ENCODE data around the gene MMP24. TPM values are rescaled to one million over a fixed set of nuclear protein-coding genes. Genes with fewer than 3 reads are reported as not detected.

The MMP24 gene
- total and polyA plus RNA-seq, 2 experiments from 2014 or later = 2.0 to 27.3 TPM

DNA sequence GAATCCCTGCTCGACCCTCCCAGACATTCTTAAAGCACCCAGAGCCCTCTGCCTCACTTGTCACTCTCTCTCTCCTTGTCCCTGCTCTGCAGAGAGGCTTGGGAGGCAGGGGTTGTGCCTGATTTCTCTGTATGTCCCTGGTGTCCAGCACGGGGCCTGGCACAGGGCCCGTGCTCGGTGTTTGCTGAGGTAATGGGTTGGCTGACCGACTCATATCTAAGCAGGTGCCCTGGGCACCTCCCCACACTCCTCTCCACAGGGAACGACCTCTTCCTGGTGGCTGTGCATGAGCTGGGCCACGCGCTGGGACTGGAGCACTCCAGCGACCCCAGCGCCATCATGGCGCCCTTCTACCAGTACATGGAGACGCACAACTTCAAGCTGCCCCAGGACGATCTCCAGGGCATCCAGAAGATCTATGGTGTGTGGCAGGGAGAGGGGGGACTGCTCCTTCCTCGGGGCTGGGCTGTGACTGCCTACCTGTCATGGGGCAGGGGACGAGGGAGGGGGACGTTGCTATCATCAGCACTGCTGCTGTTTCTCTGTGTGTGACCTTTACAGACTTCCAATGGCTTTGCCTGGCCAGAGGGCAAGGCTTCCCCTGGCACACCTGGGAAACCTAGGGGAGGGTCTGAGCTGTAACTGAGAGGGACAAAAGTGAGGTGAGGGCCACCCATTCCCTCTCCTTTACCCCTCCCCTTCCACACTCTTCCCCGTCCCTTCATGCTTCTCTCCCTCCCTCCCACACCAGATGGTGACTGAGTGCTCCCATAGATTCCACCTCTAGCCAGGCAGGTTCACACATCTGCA lies 37.2 kb downstream of the MMP24 start:
- peak overlapping the region; percentile 54 for H3K4me2 ChIP-seq
- peak overlapping the region; percentile 23; the same call in 1 of the 2 replicates for H3K4me3 ChIP-seq
- H3K27ac Mint-ChIP-seq = peak overlapping the region; percentile 98
- peaks cover 24% of the 10 kb centered on the region for H3F3A ChIP-seq (replicated peaks; ENCODE audit: low read depth)
- H4K20me1 ChIP-seq (replicated peaks; ENCODE audit: insufficient read depth) = no peaks in the 10 kb centered on the region
- peak overlapping the region; percentile 99 for H3K27ac ChIP-seq (ENCODE audit: low read depth)
- H3K79me2 ChIP-seq (replicated peaks; ENCODE audit: insufficient read depth) = no peaks in the 10 kb centered on the region
- TF ChIP-seq, protein P1, sequence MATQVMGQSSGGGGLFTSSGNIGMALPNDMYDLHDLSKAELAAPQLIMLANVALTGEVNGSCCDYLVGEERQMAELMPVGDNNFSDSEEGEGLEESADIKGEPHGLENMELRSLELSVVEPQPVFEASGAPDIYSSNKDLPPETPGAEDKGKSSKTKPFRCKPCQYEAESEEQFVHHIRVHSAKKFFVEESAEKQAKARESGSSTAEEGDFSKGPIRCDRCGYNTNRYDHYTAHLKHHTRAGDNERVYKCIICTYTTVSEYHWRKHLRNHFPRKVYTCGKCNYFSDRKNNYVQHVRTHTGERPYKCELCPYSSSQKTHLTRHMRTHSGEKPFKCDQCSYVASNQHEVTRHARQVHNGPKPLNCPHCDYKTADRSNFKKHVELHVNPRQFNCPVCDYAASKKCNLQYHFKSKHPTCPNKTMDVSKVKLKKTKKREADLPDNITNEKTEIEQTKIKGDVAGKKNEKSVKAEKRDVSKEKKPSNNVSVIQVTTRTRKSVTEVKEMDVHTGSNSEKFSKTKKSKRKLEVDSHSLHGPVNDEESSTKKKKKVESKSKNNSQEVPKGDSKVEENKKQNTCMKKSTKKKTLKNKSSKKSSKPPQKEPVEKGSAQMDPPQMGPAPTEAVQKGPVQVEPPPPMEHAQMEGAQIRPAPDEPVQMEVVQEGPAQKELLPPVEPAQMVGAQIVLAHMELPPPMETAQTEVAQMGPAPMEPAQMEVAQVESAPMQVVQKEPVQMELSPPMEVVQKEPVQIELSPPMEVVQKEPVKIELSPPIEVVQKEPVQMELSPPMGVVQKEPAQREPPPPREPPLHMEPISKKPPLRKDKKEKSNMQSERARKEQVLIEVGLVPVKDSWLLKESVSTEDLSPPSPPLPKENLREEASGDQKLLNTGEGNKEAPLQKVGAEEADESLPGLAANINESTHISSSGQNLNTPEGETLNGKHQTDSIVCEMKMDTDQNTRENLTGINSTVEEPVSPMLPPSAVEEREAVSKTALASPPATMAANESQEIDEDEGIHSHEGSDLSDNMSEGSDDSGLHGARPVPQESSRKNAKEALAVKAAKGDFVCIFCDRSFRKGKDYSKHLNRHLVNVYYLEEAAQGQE (IDR thresholded peaks at IDR 0.05; ENCODE audit: unreplicated experiment) = no peak
- TF ChIP-seq NANOG (IDR thresholded peaks at IDR 0.05; ENCODE audit: borderline replicate concordance) = no peak
- no peak for TF ChIP-seq JUNB (IDR thresholded peaks at IDR 0.05; ENCODE audit: unreplicated experiment)
- no peak for TF ChIP-seq EZH2 (IDR thresholded peaks at IDR 0.05; ENCODE audit: low read depth, unreplicated experiment)
- TF ChIP-seq CREB1 (CRISPR knock-in tag; IDR thresholded peaks at IDR 0.05; ENCODE audit: low read depth) = no peak
- TF ChIP-seq, protein P2, sequence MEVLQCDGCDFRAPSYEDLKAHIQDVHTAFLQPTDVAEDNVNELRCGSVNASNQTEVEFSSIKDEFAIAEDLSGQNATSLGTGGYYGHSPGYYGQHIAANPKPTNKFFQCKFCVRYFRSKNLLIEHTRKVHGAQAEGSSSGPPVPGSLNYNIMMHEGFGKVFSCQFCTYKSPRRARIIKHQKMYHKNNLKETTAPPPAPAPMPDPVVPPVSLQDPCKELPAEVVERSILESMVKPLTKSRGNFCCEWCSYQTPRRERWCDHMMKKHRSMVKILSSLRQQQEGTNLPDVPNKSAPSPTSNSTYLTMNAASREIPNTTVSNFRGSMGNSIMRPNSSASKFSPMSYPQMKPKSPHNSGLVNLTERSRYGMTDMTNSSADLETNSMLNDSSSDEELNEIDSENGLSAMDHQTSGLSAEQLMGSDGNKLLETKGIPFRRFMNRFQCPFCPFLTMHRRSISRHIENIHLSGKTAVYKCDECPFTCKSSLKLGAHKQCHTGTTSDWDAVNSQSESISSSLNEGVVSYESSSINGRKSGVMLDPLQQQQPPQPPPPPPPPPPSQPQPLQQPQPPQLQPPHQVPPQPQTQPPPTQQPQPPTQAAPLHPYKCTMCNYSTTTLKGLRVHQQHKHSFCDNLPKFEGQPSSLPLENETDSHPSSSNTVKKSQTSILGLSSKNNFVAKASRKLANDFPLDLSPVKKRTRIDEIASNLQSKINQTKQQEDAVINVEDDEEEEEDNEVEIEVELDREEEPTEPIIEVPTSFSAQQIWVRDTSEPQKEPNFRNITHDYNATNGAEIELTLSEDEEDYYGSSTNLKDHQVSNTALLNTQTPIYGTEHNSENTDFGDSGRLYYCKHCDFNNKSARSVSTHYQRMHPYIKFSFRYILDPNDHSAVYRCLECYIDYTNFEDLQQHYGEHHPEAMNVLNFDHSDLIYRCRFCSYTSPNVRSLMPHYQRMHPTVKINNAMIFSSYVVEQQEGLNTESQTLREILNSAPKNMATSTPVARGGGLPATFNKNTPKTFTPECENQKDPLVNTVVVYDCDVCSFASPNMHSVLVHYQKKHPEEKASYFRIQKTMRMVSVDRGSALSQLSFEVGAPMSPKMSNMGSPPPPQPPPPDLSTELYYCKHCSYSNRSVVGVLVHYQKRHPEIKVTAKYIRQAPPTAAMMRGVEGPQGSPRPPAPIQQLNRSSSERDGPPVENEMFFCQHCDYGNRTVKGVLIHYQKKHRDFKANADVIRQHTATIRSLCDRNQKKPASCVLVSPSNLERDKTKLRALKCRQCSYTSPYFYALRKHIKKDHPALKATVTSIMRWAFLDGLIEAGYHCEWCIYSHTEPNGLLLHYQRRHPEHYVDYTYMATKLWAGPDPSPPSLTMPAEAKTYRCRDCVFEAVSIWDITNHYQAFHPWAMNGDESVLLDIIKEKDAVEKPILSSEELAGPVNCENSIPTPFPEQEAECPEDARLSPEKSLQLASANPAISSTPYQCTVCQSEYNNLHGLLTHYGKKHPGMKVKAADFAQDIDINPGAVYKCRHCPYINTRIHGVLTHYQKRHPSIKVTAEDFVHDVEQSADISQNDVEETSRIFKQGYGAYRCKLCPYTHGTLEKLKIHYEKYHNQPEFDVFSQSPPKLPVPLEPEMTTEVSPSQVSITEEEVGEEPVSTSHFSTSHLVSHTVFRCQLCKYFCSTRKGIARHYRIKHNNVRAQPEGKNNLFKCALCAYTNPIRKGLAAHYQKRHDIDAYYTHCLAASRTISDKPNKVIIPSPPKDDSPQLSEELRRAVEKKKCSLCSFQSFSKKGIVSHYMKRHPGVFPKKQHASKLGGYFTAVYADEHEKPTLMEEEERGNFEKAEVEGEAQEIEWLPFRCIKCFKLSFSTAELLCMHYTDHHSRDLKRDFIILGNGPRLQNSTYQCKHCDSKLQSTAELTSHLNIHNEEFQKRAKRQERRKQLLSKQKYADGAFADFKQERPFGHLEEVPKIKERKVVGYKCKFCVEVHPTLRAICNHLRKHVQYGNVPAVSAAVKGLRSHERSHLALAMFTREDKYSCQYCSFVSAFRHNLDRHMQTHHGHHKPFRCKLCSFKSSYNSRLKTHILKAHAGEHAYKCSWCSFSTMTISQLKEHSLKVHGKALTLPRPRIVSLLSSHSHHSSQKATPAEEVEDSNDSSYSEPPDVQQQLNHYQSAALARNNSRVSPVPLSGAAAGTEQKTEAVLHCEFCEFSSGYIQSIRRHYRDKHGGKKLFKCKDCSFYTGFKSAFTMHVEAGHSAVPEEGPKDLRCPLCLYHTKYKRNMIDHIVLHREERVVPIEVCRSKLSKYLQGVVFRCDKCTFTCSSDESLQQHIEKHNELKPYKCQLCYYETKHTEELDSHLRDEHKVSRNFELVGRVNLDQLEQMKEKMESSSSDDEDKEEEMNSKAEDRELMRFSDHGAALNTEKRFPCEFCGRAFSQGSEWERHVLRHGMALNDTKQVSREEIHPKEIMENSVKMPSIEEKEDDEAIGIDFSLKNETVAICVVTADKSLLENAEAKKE (CRISPR knock-in tag; IDR thresholded peaks at IDR 0.05) = no peak
- no peak for TF ChIP-seq EZH2phosphoT487 (IDR thresholded peaks at IDR 0.05; ENCODE audit: unreplicated experiment)
- TF ChIP-seq, protein P3, sequence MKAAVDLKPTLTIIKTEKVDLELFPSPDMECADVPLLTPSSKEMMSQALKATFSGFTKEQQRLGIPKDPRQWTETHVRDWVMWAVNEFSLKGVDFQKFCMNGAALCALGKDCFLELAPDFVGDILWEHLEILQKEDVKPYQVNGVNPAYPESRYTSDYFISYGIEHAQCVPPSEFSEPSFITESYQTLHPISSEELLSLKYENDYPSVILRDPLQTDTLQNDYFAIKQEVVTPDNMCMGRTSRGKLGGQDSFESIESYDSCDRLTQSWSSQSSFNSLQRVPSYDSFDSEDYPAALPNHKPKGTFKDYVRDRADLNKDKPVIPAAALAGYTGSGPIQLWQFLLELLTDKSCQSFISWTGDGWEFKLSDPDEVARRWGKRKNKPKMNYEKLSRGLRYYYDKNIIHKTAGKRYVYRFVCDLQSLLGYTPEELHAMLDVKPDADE (IDR thresholded peaks at IDR 0.05) = no peak
- TF ChIP-seq ZNF331 (CRISPR knock-in tag; IDR thresholded peaks at IDR 0.05; ENCODE audit: low read depth) = no peak
- no peak for TF ChIP-seq ZNF114 (CRISPR knock-in tag; IDR thresholded peaks at IDR 0.05)
- no peak for TF ChIP-seq STAT1 (IDR thresholded peaks at IDR 0.05; ENCODE audit: unreplicated experiment)
- TF ChIP-seq, protein P4, sequence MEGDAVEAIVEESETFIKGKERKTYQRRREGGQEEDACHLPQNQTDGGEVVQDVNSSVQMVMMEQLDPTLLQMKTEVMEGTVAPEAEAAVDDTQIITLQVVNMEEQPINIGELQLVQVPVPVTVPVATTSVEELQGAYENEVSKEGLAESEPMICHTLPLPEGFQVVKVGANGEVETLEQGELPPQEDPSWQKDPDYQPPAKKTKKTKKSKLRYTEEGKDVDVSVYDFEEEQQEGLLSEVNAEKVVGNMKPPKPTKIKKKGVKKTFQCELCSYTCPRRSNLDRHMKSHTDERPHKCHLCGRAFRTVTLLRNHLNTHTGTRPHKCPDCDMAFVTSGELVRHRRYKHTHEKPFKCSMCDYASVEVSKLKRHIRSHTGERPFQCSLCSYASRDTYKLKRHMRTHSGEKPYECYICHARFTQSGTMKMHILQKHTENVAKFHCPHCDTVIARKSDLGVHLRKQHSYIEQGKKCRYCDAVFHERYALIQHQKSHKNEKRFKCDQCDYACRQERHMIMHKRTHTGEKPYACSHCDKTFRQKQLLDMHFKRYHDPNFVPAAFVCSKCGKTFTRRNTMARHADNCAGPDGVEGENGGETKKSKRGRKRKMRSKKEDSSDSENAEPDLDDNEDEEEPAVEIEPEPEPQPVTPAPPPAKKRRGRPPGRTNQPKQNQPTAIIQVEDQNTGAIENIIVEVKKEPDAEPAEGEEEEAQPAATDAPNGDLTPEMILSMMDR (conservative IDR thresholded peaks at IDR 0.05; ENCODE audit: low read depth in 2 of 2) = no peak
- no peak; the same call in 1 of the 2 replicates for TF ChIP-seq POLR2AphosphoS5 (IDR thresholded peaks at IDR 0.05; ENCODE audit: low read depth)
- H3K4me1 ChIP-seq (ENCODE audit: insufficient read depth) = peaks cover 43% of the 10 kb centered on the region
- ATAC-seq (no peak), DNase-seq (ENCODE audit: low spot score) (no peak)
- peaks cover 11% of the 10 kb centered on the region for H3K27me3 Mint-ChIP-seq (ENCODE audit: insufficient read depth, low read depth, poor library complexity)
- H3K4me3 Mint-ChIP-seq = peak overlapping the region; percentile 50
- no peaks in the 10 kb centered on the region for H3K36me3 ChIP-seq (ENCODE audit: insufficient read depth)
- no peaks in the 10 kb centered on the region for H3K9me3 Mint-ChIP-seq
- H3K4me1 Mint-ChIP-seq = peaks cover 44% of the 10 kb centered on the region
- H2AFZ ChIP-seq = no peak overlapping the region
- no peaks in the 10 kb centered on the region for H3K27me3 ChIP-seq (ENCODE audit: insufficient read depth)
- no peaks in the 10 kb centered on the region for H3K9me2 ChIP-seq (ENCODE audit: insufficient read depth)
- H3K36me3 Mint-ChIP-seq (ENCODE audit: low read depth) = no peaks in the 10 kb centered on the region; the same call in 1 of the 3 replicates

All from GM23338 (cell line).